Measurements from ENCODE around the gene NEXN. TPM values are rescaled to one million over a fixed set of nuclear protein-coding genes. Genes with fewer than 3 reads are reported as not detected.

The NEXN gene
- total and polyA plus RNA-seq, 2 of the 8 experiments (the other 6 are each of a cell fraction or from before 2014, with no cell fraction given) = 0.20 to 2.9 TPM

- TF ChIP-seq SIRT6 (IDR thresholded peaks at IDR 0.05; ENCODE audit: low read length) = no peak
- TF ChIP-seq EGR1 (IDR thresholded peaks at IDR 0.05; ENCODE audit: borderline replicate concordance, low read depth, low read length) = no peak
- no peak for TF ChIP-seq ZNF274 (IDR thresholded peaks at IDR 0.05; ENCODE audit: borderline replicate concordance, extremely low read depth, low read length)
- no peak for TF ChIP-seq TAF1 (IDR thresholded peaks at IDR 0.05; ENCODE audit: low read depth, low read length)
- no peak for TF ChIP-seq SUZ12 (IDR thresholded peaks at IDR 0.05; ENCODE audit: low read length)
- TF ChIP-seq CBX8 (IDR thresholded peaks at IDR 0.05; ENCODE audit: borderline replicate concordance, low read depth, low read length) = no peak
These were observed 87.0 kb downstream of the NEXN start (continued) for GRCh38 chr1:77975386-77975785.
